ENCODE data around the gene RCC2.
"Not testable (repeated sequence)": the region's sequence is repeated elsewhere in the genome, so short reads cannot be mapped to it uniquely, and the experiment has no call there.

GRCh38 chr1:17406760-17407475 lies 32.6 kb downstream of the RCC2 start:
- TF ChIP-seq CTCF, POLR2A (IDR thresholded peaks at IDR 0.05): not testable (repeated sequence)

Measured in uterus (tissue), 2 donors.